Fibroblast of skin of left biceps (primary cell): ENCODE data around the gene CARD16.
"Not testable (repeated sequence)": the region's sequence is repeated elsewhere in the genome, so short reads cannot be mapped to it uniquely, and the experiment has no call there.

Source experiments
- DNase-seq, 2 experiments: peaks; one replicate each; pipeline ENCODE4 v3.0.0-alpha.2; 2013; ENCODE audit warnings: low read depth in 2 of 2

CARD16 gene

GRCh38 chr11:105049481-105049880, 4.3 kb upstream of the CARD16 start:
- no peak for DNase-seq

DNA sequence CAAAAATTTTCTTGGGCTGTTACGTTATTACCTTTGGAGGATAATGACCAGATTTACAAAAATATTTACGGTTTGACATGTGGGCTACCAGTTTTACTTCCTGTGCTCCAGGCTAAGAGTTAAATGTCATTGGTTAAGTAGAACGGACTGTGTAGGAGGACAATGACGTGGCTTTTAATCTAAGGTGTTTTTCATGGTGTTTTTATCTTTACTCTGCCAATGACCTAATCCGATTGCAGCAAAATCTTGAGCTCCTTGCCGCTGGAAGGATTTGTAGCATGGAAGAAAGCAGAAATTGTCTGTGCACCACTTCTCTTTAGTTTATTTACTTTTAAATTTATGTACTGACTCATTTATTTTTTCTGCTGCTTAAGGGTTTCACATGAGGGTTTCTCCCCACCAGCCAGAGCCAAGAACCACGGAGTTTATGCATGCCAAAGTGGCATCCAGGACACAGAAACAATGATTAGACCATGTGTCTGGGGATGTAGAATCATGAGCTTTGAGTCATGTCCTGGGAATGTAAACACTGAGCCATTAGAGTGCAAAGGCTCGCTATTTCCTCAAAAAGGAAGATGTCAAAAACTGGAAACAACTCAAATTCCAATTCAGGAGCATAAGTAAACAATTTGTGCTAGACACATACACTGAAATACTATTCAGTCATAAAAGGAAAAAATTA, 1.9 kb upstream of the CARD16 start:
- DNase-seq = peak; percentile 94 to 95

GRCh38 chr11:105045676-105046296, 651 bp upstream of the CARD16 start:
- no peak for DNase-seq

- no peak for DNase-seq
Measured at GRCh38 chr11:105042178-105042577, 3.0 kb downstream of the CARD16 start.

DNA sequence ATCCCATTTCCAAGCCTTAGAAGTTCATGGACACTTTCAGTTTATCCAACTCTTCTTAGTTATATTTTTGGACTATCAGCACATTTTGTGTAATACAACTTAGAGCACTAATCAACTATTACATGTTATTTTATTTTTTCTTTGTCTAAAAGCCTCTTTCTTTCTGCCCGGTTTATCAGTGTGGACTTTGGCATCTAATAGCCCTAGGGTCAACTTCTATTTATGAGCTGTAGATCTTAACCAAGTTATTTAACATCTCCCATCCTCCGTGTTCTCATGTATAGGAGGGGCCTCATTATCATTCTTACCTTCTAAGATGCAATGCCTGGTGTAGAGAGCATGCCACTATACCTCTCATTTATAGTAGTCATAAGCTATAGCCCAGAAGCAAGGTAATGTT, 4.4 kb downstream of the CARD16 start:
- no peak for DNase-seq

DNA sequence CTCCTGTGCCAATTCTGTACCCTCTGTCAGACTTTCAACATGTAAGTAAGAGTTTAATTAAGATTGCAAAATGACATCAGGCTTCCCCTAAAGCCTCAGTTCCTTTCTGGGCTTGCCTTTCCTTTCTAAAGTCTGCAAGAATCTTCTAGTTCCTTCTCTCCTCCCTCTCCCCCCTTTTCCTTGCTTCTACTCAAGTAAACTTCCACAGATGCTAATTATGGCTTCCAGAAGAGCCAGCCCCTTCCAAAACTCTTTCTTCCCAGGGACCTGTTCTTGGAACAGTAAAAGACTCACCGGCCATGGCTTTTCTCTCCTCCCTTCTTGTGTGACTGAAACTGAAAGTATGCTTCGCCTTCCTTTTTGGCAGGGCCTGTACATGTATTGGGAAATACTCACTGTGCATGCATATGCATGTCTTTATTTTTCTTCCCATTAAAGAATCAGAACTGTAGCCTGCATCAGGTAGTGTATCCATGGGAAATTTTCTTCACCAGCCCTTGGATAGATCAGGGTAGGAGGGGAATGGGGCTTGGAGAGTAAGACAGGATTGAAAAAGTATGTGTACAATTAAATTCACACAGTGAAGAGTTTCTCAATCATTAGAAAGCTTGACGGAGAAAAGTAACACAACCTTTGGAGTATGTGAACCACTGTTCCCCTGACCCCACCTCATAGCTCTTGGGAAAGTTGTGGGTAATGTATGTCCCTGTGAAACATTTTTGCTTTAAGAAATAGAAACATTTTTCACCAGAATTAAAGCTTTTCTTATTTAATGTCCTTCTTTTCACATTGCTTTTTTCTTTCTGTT, 10.1 kb downstream of the CARD16 start, which contains the start of gene CASP1:
CASP1 (minus strand) TSS at position 332 of the 808 bp plus-strand sequence; CDS start at position 301, 31 bp downstream.
- peak; percentile 64 for DNase-seq

- DNase-seq = not testable (repeated sequence)
Measured at GRCh38 chr11:105034388-105034787, 10.7 kb downstream of the CARD16 start.

GRCh38 chr11:105033781-105034180, 11.4 kb downstream of the CARD16 start:
- DNase-seq = no peak

DNA sequence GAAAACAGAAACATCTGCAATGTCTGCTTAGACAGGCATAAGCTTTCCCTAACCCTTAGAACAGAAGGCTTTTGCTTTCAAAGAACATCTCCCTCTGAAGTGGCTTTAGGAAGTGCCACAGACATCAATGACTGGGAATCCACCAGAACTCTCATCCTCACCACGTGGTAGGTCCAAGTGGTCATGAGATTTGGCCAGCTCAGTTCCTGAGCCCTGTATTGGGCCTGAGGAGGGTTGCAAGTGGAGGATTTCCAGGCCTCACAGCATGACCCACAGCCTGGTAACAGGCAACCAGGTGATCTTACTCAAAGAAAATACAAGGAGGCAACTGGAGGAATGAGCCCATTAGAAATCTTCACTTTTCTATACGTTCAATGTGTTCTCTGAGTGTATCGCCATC, 11.8 kb downstream of the CARD16 start:
- DNase-seq = no peak

- DNase-seq = no peak
Measured at GRCh38 chr11:105032495-105032894, 12.6 kb downstream of the CARD16 start.

DNA sequence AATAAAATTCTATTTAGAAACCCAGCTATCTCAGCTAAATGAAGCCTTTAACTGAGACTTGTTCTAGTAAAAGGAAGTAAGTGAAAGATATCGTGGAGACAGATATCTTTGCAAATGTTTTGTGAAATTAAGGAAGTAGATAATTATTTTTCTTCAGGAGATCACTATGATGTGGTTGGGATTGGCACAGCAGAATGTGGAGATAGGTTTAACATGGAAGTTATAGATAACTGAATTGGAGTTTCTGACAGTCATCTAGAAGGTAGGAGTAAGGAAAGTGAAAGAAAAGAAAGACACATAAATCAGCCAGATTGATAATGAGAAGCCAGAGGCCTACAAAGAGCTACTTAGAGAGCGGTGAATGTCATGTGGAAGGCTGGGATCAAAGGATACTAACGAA, 17.5 kb downstream of the CARD16 start:
- DNase-seq = no peak

DNA sequence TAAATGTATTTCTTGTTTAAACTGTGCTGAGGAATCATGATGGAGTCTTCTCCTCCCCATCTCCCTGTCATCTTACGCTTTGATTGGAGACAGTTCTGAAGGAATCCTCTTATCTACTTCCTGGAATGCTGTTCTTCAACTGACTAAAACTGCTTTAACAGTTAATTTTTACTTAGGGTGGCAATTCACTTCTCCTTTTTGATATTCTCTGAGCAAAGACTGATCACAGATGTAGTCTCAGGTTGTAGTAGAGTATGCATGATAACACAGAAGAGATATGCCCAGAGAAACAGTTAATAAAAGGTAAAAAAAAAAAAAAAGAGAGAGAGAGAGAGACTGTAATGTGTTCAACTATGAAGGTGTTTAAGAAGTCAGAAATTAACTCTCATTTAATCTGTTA, 20.7 kb downstream of the CARD16 start:
- DNase-seq = no peak

- no peak for DNase-seq
Measured at GRCh38 chr11:105023003-105023402, 22.1 kb downstream of the CARD16 start, which contains the start of gene CASP5. Gene CASP5 (minus strand): TSS chr11:105023168. CDS start chr11:105023136, 32 bp downstream.

GRCh38 chr11:105022527-105022926, 22.6 kb downstream of the CARD16 start:
- DNase-seq = no peak

GRCh38 chr11:105007463-105007862, 37.7 kb downstream of the CARD16 start:
- no peak for DNase-seq

GRCh38 chr11:105005451-105005845, 39.7 kb downstream of the CARD16 start:
- DNase-seq = no peak

DNA sequence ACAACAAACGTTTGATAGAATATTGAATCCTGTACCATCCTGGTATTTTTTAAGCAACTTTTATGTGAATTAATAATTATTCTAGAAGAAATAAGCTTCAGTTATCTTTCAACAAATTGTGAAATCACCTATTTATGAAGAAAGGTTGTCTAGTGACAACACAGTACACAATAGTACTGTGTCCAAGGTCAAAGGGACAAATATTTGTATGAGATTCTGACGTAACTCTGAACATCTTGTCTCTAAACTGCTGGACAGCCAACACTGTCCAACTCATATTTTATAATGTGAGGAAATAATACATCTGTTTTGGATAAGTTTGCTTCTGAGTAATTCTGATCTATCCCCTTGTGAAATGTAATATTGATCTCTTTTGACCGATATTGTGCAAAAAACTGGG, 41.1 kb downstream of the CARD16 start:
- no peak for DNase-seq

GRCh38 chr11:105003151-105003550, 42.0 kb downstream of the CARD16 start:
- no peak for DNase-seq

- DNase-seq = no peak
Measured at GRCh38 chr11:105000797-105001196, 44.3 kb downstream of the CARD16 start.

DNA sequence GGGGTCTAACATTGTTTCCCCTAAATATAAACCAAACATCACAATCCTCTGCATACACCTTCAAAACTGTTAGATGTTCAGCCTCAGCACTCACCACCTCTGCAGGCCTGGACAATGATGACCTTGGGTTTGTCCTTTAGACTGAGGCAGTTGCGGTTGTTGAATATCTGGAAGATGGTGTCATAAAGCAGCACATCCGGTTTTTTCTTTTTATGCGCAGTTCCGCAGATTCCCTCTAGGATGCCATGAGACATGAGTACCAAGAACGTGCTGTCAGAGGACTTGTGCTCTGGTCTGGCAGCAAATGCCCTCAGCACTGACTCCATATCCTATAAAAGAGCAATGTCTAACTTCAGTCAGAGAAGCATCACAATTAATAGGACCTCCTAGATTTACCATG, 45.0 kb downstream of the CARD16 start:
- no peak for DNase-seq

- DNase-seq = no peak
Measured at GRCh38 chr11:104999721-105000120, 45.4 kb downstream of the CARD16 start.

DNA sequence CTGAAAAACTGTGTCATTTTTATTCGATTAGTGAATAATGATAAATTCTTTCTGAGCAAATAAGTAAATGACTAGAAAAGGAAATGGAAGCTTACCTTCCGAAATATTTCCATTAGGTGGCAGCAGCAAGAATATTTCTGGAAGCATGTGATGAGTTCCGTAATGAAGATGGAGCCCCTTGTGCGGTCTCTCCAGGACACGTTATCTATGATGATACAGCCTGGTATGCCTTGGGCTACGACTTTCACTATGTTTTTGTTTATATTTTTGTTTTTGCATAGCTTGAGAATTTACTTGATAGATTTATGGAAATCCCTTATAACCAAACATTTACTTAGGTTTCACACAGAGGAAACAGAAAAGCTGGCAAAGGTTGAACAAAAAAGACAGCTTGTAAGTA, 47.8 kb downstream of the CARD16 start:
- DNase-seq = no peak

DNA sequence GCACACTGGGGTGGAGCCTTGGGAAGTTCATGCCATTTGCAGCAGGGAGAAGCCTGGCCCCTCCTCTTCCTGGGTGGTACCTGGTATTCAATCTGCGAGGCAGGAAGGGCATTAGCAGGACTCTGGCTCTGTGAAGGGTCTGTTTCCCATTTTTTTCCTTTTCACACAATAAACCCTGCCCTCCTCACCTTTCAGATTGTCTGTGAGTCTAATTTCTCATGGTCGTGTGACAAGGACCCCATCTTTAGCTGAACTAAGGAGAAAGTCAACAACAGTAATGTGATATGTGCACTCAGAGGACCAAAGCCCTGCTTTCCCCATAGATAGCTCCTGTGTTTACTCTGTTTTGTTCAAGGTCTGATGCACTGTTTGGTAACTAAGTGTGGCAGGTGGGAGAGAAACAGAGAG, 50.1 kb downstream of the CARD16 start:
- no peak for DNase-seq
